GM12878 (cell line): ENCODE data around the gene DPH7. TPM values are rescaled to one million over a fixed set of nuclear protein-coding genes. Genes with fewer than 3 reads are reported as not detected.

Source experiments
- ASH2L ChIP-seq: fragments of 300-600, 200-600 bp; sonication (generic); IDR thresholded peaks from 2 replicates; pipeline ENCODE4 v1.6.1; 2017; ENCODE audit warnings: low read depth, mild to moderate bottlenecking, borderline replicate concordance
- CHD1 ChIP-seq: IDR thresholded peaks from 2 replicates; pipeline ENCODE4 v1.6.1; 2012; ENCODE audit warnings: low read depth, low read length, improper control_type of control experiment
- CHD2 ChIP-seq: IDR thresholded peaks from 2 replicates; pipeline ENCODE4 v1.6.1; 2011; ENCODE audit warnings: low read depth, low read length, improper control_type of control experiment, borderline replicate concordance
- FOS ChIP-seq: IDR thresholded peaks from 3 replicates; pipeline ENCODE4 v1.6.1; 2011; ENCODE audit warnings: borderline replicate concordance; ENCODE audit not compliant: insufficient read length; ENCODE audit errors: extremely low read depth
- HSF1 ChIP-seq: fragments of 150-350 bp; IDR thresholded peaks from 2 replicates; pipeline ENCODE4 v1.6.1; 2014; ENCODE audit warnings: mild to moderate bottlenecking, low read depth, low read length
- IRF4 ChIP-seq: IDR thresholded peaks from 2 replicates; pipeline ENCODE4 v1.6.1; 2011; ENCODE audit warnings: low read depth, low read length
- MEF2A ChIP-seq: IDR thresholded peaks from 2 replicates; pipeline ENCODE4 v1.6.1; 2011; ENCODE audit warnings: low read depth, mild to moderate bottlenecking, low read length, moderate library complexity; ENCODE audit not compliant: insufficient read depth
- MYC ChIP-seq: IDR thresholded peaks from 2 replicates; pipeline ENCODE4 v1.6.1; 2011; ENCODE audit warnings: mild to moderate bottlenecking, low read length, moderate library complexity, inconsistent platforms; ENCODE audit not compliant: insufficient read depth, insufficient replicate concordance, insufficient read length, severe bottlenecking
- NFIC ChIP-seq: IDR thresholded peaks from 2 replicates; pipeline ENCODE4 v1.6.1; 2012; ENCODE audit warnings: low read depth, mild to moderate bottlenecking, inconsistent platforms, low read length, moderate library complexity
- NFXL1 ChIP-seq: fragments of 450-650 bp; IDR thresholded peaks from 2 replicates; pipeline ENCODE4 v1.6.1; 2017; ENCODE audit warnings: antibody characterized with exemption, mild to moderate bottlenecking, borderline replicate concordance
- NFYA ChIP-seq: IDR thresholded peaks from 2 replicates; pipeline ENCODE4 v1.6.1; 2011; ENCODE audit warnings: low read depth, mild to moderate bottlenecking, low read length, improper control_type of control experiment, borderline replicate concordance
- POLR2AphosphoS2 ChIP-seq: IDR thresholded peaks from 2 replicates; pipeline ENCODE4 v1.6.1; 2011; ENCODE audit warnings: low read depth, mild to moderate bottlenecking, low read length, improper control_type of control experiment, moderate library complexity
- TARDBP ChIP-seq: IDR thresholded peaks from 2 replicates; pipeline ENCODE4 v1.6.1; 2016; ENCODE audit warnings: borderline replicate concordance
- TCF7 ChIP-seq: IDR thresholded peaks from 2 replicates; pipeline ENCODE4 v1.6.1; 2014; ENCODE audit warnings: antibody characterized with exemption, borderline replicate concordance
- USF1 ChIP-seq: IDR thresholded peaks from 2 replicates; pipeline ENCODE4 v1.6.1; 2011; ENCODE audit warnings: borderline replicate concordance, low read depth, mild to moderate bottlenecking, moderate library complexity, mixed read lengths, low read length; ENCODE audit not compliant: insufficient read depth; ENCODE audit errors: extremely low read length
- ZBED1 ChIP-seq: IDR thresholded peaks from 2 replicates; pipeline ENCODE4 v1.6.1; 2016; ENCODE audit warnings: borderline replicate concordance
- polyA plus RNA-seq, 11 experiments: library from polyadenylated mRNA; depleted of rRNA in 4 of 11; unstranded in 6 of 11; stranded (reverse) in 5 of 11; fragments of >200 nt; fragmentation: Nextera tagmentation in 4 of 11; fragmentation: Illumina TruSeq in 1 of 11; extraction: Ambion mirVana in 4 of 11; extraction: Trizol in 1 of 11; gene quantifications; 1 replicate in 1 of 11; 2 replicates in 10 of 11; pipeline versions ENCODE4 v1.2.1 to v1.2.3, GENCODE V29; 2011 to 2016; ENCODE audit warnings: inconsistent platforms in 2 of 11, missing spikeins in 2 of 11, low read depth in 1 of 11
- total RNA-seq, 4 experiments: library from RNA; depleted of rRNA in 3 of 4; stranded (reverse); fragments of >200 nt in 3 of 4; fragmentation: Illumina TruSeq in 1 of 4; extraction: Trizol in 1 of 4; gene quantifications; 2 replicates each; pipeline versions ENCODE4 v1.2.1 to v1.2.3, GENCODE V29; 2013 to 2021
- TF ChIP-seq, protein P1 (sequence below): fragments of 450-650 bp; IDR thresholded peaks from 2 replicates; pipeline ENCODE4 v1.6.1; 2017; ENCODE audit warnings: mild to moderate bottlenecking
- TF ChIP-seq, protein P2 (sequence below): fragments of 450-650 bp; formaldehyde crosslinking; IDR thresholded peaks from 2 replicates; pipeline ENCODE4 v1.5.0; 2022; ENCODE audit warnings: mild to moderate bottlenecking, missing genetic modification characterization

DPH7 gene
- total and polyA plus RNA-seq, 10 of the 15 experiments (the other 5 are each of a cell fraction or from before 2014, with no cell fraction given), result 8.7 to 40.0 (median 28.1) TPM

- TF ChIP-seq ZBED1 (no peak), CHD1 (no peak), TCF7 (no peak), ASH2L (no peak), CHD2 (no peak), TARDBP (no peak), MYC (no peak), IRF4 (no peak), MEF2A (no peak), POLR2AphosphoS2 (0 out of 2 replicates have a peak, but pooled peaks have one; percentile 29), HSF1 (no peak), NFIC (no peak), NFXL1 (no peak), NFYA (no peak), USF1 (no peak), FOS (no peak)
- TF ChIP-seq, protein P1, sequence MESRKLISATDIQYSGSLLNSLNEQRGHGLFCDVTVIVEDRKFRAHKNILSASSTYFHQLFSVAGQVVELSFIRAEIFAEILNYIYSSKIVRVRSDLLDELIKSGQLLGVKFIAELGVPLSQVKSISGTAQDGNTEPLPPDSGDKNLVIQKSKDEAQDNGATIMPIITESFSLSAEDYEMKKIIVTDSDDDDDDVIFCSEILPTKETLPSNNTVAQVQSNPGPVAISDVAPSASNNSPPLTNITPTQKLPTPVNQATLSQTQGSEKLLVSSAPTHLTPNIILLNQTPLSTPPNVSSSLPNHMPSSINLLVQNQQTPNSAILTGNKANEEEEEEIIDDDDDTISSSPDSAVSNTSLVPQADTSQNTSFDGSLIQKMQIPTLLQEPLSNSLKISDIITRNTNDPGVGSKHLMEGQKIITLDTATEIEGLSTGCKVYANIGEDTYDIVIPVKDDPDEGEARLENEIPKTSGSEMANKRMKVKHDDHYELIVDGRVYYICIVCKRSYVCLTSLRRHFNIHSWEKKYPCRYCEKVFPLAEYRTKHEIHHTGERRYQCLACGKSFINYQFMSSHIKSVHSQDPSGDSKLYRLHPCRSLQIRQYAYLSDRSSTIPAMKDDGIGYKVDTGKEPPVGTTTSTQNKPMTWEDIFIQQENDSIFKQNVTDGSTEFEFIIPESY, result no peak
- TF ChIP-seq, protein P2, sequence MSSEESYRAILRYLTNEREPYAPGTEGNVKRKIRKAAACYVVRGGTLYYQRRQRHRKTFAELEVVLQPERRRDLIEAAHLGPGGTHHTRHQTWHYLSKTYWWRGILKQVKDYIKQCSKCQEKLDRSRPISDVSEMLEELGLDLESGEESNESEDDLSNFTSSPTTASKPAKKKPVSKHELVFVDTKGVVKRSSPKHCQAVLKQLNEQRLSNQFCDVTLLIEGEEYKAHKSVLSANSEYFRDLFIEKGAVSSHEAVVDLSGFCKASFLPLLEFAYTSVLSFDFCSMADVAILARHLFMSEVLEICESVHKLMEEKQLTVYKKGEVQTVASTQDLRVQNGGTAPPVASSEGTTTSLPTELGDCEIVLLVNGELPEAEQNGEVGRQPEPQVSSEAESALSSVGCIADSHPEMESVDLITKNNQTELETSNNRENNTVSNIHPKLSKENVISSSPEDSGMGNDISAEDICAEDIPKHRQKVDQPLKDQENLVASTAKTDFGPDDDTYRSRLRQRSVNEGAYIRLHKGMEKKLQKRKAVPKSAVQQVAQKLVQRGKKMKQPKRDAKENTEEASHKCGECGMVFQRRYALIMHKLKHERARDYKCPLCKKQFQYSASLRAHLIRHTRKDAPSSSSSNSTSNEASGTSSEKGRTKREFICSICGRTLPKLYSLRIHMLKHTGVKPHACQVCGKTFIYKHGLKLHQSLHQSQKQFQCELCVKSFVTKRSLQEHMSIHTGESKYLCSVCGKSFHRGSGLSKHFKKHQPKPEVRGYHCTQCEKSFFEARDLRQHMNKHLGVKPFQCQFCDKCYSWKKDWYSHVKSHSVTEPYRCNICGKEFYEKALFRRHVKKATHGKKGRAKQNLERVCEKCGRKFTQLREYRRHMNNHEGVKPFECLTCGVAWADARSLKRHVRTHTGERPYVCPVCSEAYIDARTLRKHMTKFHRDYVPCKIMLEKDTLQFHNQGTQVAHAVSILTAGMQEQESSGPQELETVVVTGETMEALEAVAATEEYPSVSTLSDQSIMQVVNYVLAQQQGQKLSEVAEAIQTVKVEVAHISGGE, result no peak
These were observed 26.6 kb upstream of the DPH7 start, which contains the start of gene ARRDC1 (continued) for GRCh38 chr9:137605121-137606004.
